ENCODE results near the gene HDAC5. TPM values are rescaled to one million over a fixed set of nuclear protein-coding genes. Genes with fewer than 3 reads are reported as not detected.

The HDAC5 gene
- total RNA-seq (2022) (22.4 and 22.8 TPM in 2 replicates), Bru-seq, nascent RNA (percentile 46 among the genes with signal in this experiment), BruChase-seq, experiment 1, labeled RNA remaining after a 6-hour chase (percentile 43 among the genes with signal in this experiment), BruChase-seq, experiment 2, labeled RNA remaining after a 2-hour chase (percentile 47 among the genes with signal in this experiment)
- long read RNA-seq, full-length matches to known transcripts = 3 of 19 reads
- long read RNA-seq, partial matches to known transcripts = 7 of 19 reads
- long read RNA-seq, other reads (novel, unspliced or antisense) = 9 of 19 reads

GRCh38 chr17:44123356-44124117 lies at the start of gene HDAC5:
TSS of gene HDAC5 (minus strand) at chr17:44123641. CDS start at chr17:44117515, 6,126 bp downstream.
- CTCF ChIA-PET = interaction anchor here (0.6 to 1.6 kb wide), 24 partner anchors 8 to 833 kb away, joined by 3 to 18 read pairs (median 5); partner anchors contain the start of genes G6PC3, HROB and LSM12
- TF ChIP-seq CTCF (IDR thresholded peaks at IDR 0.05; ENCODE audit: unreplicated experiment) = peak; percentile 80
- Mint-ChIP-seq H3K27ac (ENCODE audit: unreplicated experiment) (peak within 1 kb of the TSS; percentile 93), H3K4me3 (ENCODE audit: low read depth, unreplicated experiment) (peak within 1 kb of the TSS; percentile 86), H3K36me3 (ENCODE audit: insufficient read depth, unreplicated experiment) (peaks cover 20% of the 10 kb centered on the region), H3K9me3 (ENCODE audit: low read depth, unreplicated experiment) (no peaks in the 10 kb centered on the region), H3K27me3 (ENCODE audit: unreplicated experiment) (peaks cover 21% of the 10 kb centered on the region), H3K4me1 (ENCODE audit: low read depth, unreplicated experiment) (no peaks in the 10 kb centered on the region)
- intact Hi-C loops (cut with micrococcal nuclease; ENCODE audit: unreplicated experiment) = no loop called here
- peak; percentile 98 for DNase-seq
- BruUV-seq (replicated peaks) = no TSS peak

- intact Hi-C loops (cut with micrococcal nuclease; ENCODE audit: unreplicated experiment) = no loop called here
- Mint-ChIP-seq H3K4me1 (ENCODE audit: low read depth, unreplicated experiment) (peaks cover 12% of the 10 kb centered on the region), H3K9me3 (ENCODE audit: low read depth, unreplicated experiment) (no peaks in the 10 kb centered on the region), H3K4me3 (ENCODE audit: low read depth, unreplicated experiment) (no peak overlapping the region), H3K27me3 (ENCODE audit: unreplicated experiment) (no peaks in the 10 kb centered on the region), H3K36me3 (ENCODE audit: insufficient read depth, unreplicated experiment) (peaks cover 50% of the 10 kb centered on the region), H3K27ac (ENCODE audit: unreplicated experiment) (peak overlapping the region; percentile 6)
- CTCF ChIA-PET = interaction anchor here (0.5 kb wide), 2 partner anchors 46 to 337 kb away, joined by 3 to 4 read pairs; no protein-coding TSS in a partner anchor
- TF ChIP-seq CTCF (IDR thresholded peaks at IDR 0.05; ENCODE audit: unreplicated experiment) = no peak
- no TSS peak for BruUV-seq (replicated peaks)
- DNase-seq = no peak
These were observed 48.6 kb upstream of the HDAC5 start for GRCh38 chr17:44171931-44172455.

- CTCF ChIA-PET = no interaction called here
- BruUV-seq (replicated peaks) = no TSS peak
These were observed 47.2 kb upstream of the HDAC5 start, which contains the start of gene ASB16 for GRCh38 chr17:44170499-44171201. TSS of gene ASB16 (plus strand) at chr17:44170704. CDS start at chr17:44170790, 86 bp downstream.

More at GRCh38 chr17:44170499-44171201, 47.2 kb upstream of the HDAC5 start, which contains the start of gene ASB16:
- Mint-ChIP-seq H3K27ac (ENCODE audit: unreplicated experiment) (no peak within 1 kb of the TSS), H3K4me3 (ENCODE audit: low read depth, unreplicated experiment) (no peak within 1 kb of the TSS), H3K27me3 (ENCODE audit: unreplicated experiment) (no peaks in the 10 kb centered on the region), H3K36me3 (ENCODE audit: insufficient read depth, unreplicated experiment) (peaks cover 45% of the 10 kb centered on the region), H3K4me1 (ENCODE audit: low read depth, unreplicated experiment) (peaks cover 12% of the 10 kb centered on the region), H3K9me3 (ENCODE audit: low read depth, unreplicated experiment) (no peaks in the 10 kb centered on the region)
- no peak for TF ChIP-seq CTCF (IDR thresholded peaks at IDR 0.05; ENCODE audit: unreplicated experiment)
- intact Hi-C loops (cut with micrococcal nuclease; ENCODE audit: unreplicated experiment) = no loop called here
- DNase-seq = no peak
